Heart right ventricle (tissue), 16 donors: ENCODE results near the gene TMEM107. TPM values are rescaled to one million over a fixed set of nuclear protein-coding genes. Genes with fewer than 3 reads are reported as not detected.
"Not testable (repeated sequence)": the region's sequence is repeated elsewhere in the genome, so short reads cannot be mapped to it uniquely, and the experiment has no call there.

Source experiments
- ATAC-seq, 8 donors: fragments of 200-7000 bp; cut with Tn5 transposase; one replicate each; pipeline ENCODE4 v1.9.1; 2020; ENCODE audit warnings: mild to moderate bottlenecking in 8 of 8, moderate library complexity in 8 of 8, moderate number of reproducible peaks in 1 of 8
- DNase-seq, 2 donors: peaks; one replicate each; pipeline ENCODE4 v3.0.0-alpha.2; 2020
- H3K27ac ChIP-seq, 10 donors: fragments of 200-600 bp; sonication (generic) in 2 of 10; one replicate each; pipeline versions ENCODE4 v1.5.0 to v1.8.0; 2020 to 2022; ENCODE audit warnings: mild to moderate bottlenecking in 3 of 10
- H3K27me3 ChIP-seq, 7 donors: fragments of 200-600 bp; one replicate each; pipeline ENCODE4 v1.8.0; 2021 to 2022; ENCODE audit warnings: mild to moderate bottlenecking in 2 of 7
- H3K36me3 ChIP-seq, 9 donors: fragments of 200-600 bp; sonication (generic) in 1 of 9; one replicate each; pipeline versions ENCODE4 v1.5.0 to v1.8.0; 2020 to 2022; ENCODE audit warnings: mild to moderate bottlenecking in 2 of 9
- H3K4me1 ChIP-seq, 9 donors: fragments of 200-600 bp; sonication (generic) in 1 of 9; one replicate each; pipeline versions ENCODE4 v1.5.0 to v1.8.0; 2020 to 2022; ENCODE audit warnings: mild to moderate bottlenecking in 4 of 9
- H3K4me3 ChIP-seq, 10 donors: fragments of 200-600 bp; sonication (generic) in 2 of 10; one replicate each; pipeline versions ENCODE4 v1.5.0 to v1.8.0; 2020 to 2022; ENCODE audit warnings: mild to moderate bottlenecking in 7 of 10, moderate library complexity in 2 of 10
- H3K9me3 ChIP-seq, 11 donors: fragments of 200-600 bp in 10 of 11; sonication (generic) in 2 of 11; one replicate each; pipeline versions ENCODE4 v1.5.0 to v1.8.0; 2013 to 2022; ENCODE audit warnings: mild to moderate bottlenecking in 2 of 11, control low read depth in 1 of 11, moderate library complexity in 1 of 11
- CTCF ChIP-seq, 9 donors: fragments of 200-600 bp; sonication (generic) in 2 of 9; IDR thresholded peaks; one replicate each; pipeline versions ENCODE4 v1.5.0 to v1.8.0; 2021 to 2022; ENCODE audit warnings: antibody characterized with exemption in 9 of 9, mild to moderate bottlenecking in 5 of 9, moderate library complexity in 1 of 9
- WGBS, 2 donors: extraction: QIAGEN DNeasy Blood & Tissue Kit; methylation state at CpG; one replicate each; pipeline ENCODE4 v1.1.7; 2013; ENCODE audit warnings: inconsistent platforms in 1 of 2; 5-methylcytosine and 5-hydroxymethylcytosine counted together
- intact Hi-C, 10 donors: fragments of 100-400 bp; cut with DNase I; formaldehyde crosslinking; loops; one replicate each; pipeline versions ENCODE4 v1.11.1 to v1.14.2; 2022
- polyA plus RNA-seq, 2 donors: library from polyadenylated mRNA; stranded (reverse); fragments of 200-250 nt; gene quantifications; one replicate each; pipeline ENCODE4 v1.2.3, GENCODE V29; 2013
- total RNA-seq, 10 donors: library from RNA; stranded (reverse); fragmentation: NEBNext Ultra II Directional in 3 of 10; extraction: Animal tissue kit (Norgen Biotek cat#: 25700) in 3 of 10; gene quantifications; one replicate each; pipeline versions ENCODE4 v1.2.1 to v1.2.4, GENCODE V29; 2021 to 2023
- donor health status: Arrhythmogenic right ventricular cardiomyopathy.
- donor health status: ischemic (EF 13 %, LVEDD 7.1; RV severe dilation, severe dysfunction).
- donor health status: healthy with polysubstance abuse.
- donor health status: DM: no; HTN: yes; CAD: no.
- donor health status: DM: no; HTN: no; CAD: no.
- donor health status: ischemic (EF 25% LVEDD 6.9; RV normal size, moderate dysfunction).
- donor health status: ischemic (EF 25% LVEDD 5.7; RV mildly dilated, moderate dysfunction).
- donor health status: healthy.
- donor health status: DM: yes; HTN: yes; CAD: no.
- donor health status: Ischemic cardiomyopathy.
- donor health status: ischemic (EF 35%, LVEDD 5.7; RV mildly dilated, moderate dysfunction).
- donor health status: nonischemic (EF 11% LVEDD 7.7; RV severe dilation, severe dysfunction).
- donor health status: DM: yes; HTN: yes; CAD: no.
- donor health status: PGD.
- donor health status: ischemic (EF 29% LVEDD 5.4; RV normal size, mild dysfunction).
- donor health status: nonischemic (EF 23%, LVEDD 6.1; RV moderate dilation, normal function).

The TMEM107 gene
- total and polyA plus RNA-seq, 12 donors: 4.5 to 15.2 (median 7.3) TPM

DNA sequence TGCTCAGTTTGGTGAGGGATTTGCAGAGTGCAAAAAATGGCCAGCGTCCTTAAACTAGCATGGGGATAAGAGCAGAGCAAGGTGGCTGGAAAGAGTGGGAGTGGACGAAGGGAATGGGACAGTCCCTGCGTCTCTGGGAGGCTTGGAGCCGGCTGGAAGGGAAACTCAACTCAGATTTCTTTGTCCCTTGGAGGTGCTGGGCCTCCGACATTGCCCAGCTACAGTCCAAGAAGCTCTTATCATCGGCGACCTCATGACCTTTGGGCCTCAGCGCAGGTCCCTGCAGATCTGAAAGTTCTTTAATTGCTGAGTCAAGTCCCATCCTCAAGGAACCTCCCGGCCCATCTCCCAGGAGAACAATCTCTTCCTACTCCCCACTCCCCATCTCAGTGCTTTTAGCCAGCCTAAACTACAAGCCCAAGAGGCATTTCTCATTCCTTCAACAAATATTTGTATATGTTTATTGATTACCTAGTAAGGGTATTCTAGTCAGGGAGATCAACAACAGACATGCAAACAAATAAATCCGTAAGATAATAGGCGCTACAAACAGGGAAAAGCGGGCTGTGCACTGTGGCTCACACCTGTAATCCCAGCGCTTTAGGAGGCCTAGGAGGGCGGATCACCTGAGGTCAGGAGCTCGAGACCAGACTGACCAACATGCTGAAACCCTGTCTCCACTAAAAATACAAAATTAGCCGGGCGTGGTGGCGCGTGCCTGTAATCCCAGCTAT is 985 bp upstream of the TMEM107 start:
- no peak for DNase-seq
- H3K4me1 ChIP-seq: peaks cover 11 to 43% (median 27%) of the 10 kb centered on the region in 9 donors
- ATAC-seq: no peak

GRCh38 chr17:8175795-8176196 is 384 bp downstream of the TMEM107 start:
- Histone ChIP-seq H3K36me3 (no peaks in the 10 kb centered on the region), H3K27me3 (no peaks in the 10 kb centered on the region), H3K27ac (peak overlapping the region; percentile 62 to 93 (median 82)), H3K4me1 (peaks cover 11 to 43% (median 27%) of the 10 kb centered on the region in 9 donors), H3K4me3 (peak overlapping the region; percentile 29 to 87 (median 71)), H3K9me3 (no peaks in the 10 kb centered on the region)
- intact Hi-C loops: no loop called here
- no peak for DNase-seq
- ATAC-seq: peak; percentile 3 to 25 (median 14)
- 16 to 18% methylated on average over 11 of the region's 11 CpGs for WGBS, 2 donors
- TF ChIP-seq CTCF (IDR thresholded peaks at IDR 0.05): no peak

More for the DNA sequence above, 985 bp upstream of the TMEM107 start:
- H3K27me3 ChIP-seq: no peaks in the 10 kb centered on the region
- no peak for TF ChIP-seq CTCF (IDR thresholded peaks at IDR 0.05)
- no peaks in the 10 kb centered on the region for H3K9me3 ChIP-seq
- peak overlapping the region in 9 of 10 donors; percentile 45 to 87 (median 71) for H3K4me3 ChIP-seq
- H3K27ac ChIP-seq: peak overlapping the region; percentile 62 to 93 (median 82)
- H3K36me3 ChIP-seq: no peaks in the 10 kb centered on the region
- WGBS, 2 donors: 70 to 75% methylated on average over 19 of the region's 19 CpGs
- intact Hi-C loops: no loop called here

DNA sequence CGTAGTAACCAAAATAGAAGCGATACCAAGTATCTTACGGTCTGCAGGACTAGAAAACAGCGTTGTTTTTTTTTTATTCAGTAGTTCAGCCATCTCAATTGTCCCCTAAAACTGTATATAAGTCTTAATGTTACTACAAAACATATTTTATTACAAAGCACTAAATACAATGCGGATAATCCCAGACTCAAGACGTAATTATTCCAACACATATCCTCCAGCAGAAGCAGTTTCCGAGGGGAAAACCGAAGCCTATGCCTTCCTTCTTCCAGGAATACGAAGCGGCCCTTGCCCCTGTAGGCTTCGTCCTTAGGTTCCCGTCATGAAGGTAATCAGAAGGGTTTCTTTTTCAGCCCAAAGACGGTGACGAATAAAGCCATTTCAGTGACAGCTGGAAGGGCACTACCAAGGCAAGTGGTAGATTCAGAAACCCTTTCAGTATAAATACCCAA is 2.3 kb downstream of the TMEM107 start:
- Histone ChIP-seq H3K27me3 (no peaks in the 10 kb centered on the region), H3K9me3 (no peaks in the 10 kb centered on the region), H3K4me1 (peaks cover 11 to 43% (median 27%) of the 10 kb centered on the region in 9 donors), H3K27ac (peak overlapping the region; percentile 83 to 98 (median 94)), H3K4me3 (peak overlapping the region in 9 of 10 donors; percentile 14 to 55 (median 44)), H3K36me3 (no peaks in the 10 kb centered on the region)
- intact Hi-C loops: loop anchor here in 1 of 10 donors (1.0 kb wide), 1 partner anchor 10 kb away; no protein-coding TSS in a partner anchor
- ATAC-seq (no peak), DNase-seq (no peak)
- WGBS, 2 donors: 2% methylated on average over 14 of the region's 14 CpGs
- TF ChIP-seq CTCF (IDR thresholded peaks at IDR 0.05): no peak

DNA sequence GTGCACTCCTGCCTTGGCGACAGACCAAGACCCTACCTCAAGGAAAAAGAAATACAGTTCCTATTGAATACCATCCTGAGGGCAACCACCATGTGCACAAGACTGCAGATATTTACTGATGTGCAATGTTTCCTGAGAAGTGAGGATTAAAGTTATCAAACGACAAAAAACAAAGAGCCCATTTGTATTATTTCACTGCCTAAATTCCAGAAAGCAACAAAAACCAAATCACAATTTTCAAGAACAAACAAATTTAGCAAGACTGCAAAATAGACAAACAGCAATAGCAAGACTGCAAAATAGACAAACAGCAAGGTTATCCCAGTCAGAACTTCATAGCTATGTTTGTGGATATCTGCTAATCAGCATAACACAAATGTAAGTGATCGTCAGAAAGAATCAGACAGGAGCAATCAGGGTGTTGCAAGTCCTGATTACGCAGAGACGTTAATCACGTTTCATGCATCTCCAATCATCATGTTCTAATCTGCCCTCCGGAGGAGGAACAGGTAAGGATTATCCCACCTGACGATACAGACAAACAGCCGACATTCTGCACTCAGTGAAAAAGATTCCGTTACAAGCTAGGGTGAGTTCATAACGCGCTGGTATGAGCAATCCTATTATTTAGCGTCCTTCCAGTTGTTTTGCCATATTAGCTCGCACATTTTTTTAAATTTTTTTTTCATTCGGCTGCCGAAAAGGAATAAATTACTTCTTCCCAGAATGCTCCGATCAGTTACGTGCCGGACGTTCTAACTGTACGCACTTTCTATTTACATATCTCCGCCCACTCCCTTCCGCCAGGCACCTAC is 2.9 kb downstream of the TMEM107 start:
- WGBS, 2 donors: 1% methylated on average over 23 of the region's 23 CpGs
- Histone ChIP-seq H3K27me3 (no peaks in the 10 kb centered on the region), H3K9me3 (no peaks in the 10 kb centered on the region), H3K4me1 (peaks cover 11 to 43% (median 27%) of the 10 kb centered on the region in 9 donors), H3K4me3 (peak overlapping the region in 9 of 10 donors; percentile 14 to 55 (median 44)), H3K27ac (peak overlapping the region; percentile 83 to 98 (median 94)), H3K36me3 (no peaks in the 10 kb centered on the region)
- ATAC-seq (peak; percentile 84 to 92 (median 88)), DNase-seq (peak in 1 of 2 donors; percentile 88)
- no peak for TF ChIP-seq CTCF (IDR thresholded peaks at IDR 0.05)
- intact Hi-C loops: loop anchor here in 1 of 10 donors (1.0 kb wide), 1 partner anchor 9 kb away; no protein-coding TSS in a partner anchor

- H3K27me3 ChIP-seq, H3K27ac ChIP-seq, H3K36me3 ChIP-seq, intact Hi-C loops, H3K4me3 ChIP-seq, DNase-seq, H3K9me3 ChIP-seq, ATAC-seq: not testable (repeated sequence)
- H3K4me1 ChIP-seq: peaks cover 0 to 25% (median 14%) of the 10 kb centered on the region in 9 donors
- WGBS, 2 donors: 89 to 93% methylated on average over 19 of the region's 19 CpGs
Observed at GRCh38 chr17:8170186-8170585, 6.0 kb downstream of the TMEM107 start.
